Subcutaneous abdominal adipose tissue (tissue), 5 donors: ENCODE data around the gene AATF.

Experiments
- H3K27ac ChIP-seq: one replicate; pipeline ENCODE4 v1.7.0; 2013; ENCODE audit warnings: low read depth, mild to moderate bottlenecking, inconsistent platforms, low read length, moderate library complexity
- H3K27me3 ChIP-seq, 5 donors: one replicate each; pipeline ENCODE4 v1.7.0; 2013; ENCODE audit warnings: low read length in 5 of 5, inconsistent platforms in 1 of 5; ENCODE audit not compliant: control insufficient read depth in 5 of 5, insufficient read depth in 4 of 5
- H3K36me3 ChIP-seq, 5 donors: one replicate each; pipeline ENCODE4 v1.7.0; 2013; ENCODE audit warnings: low read length in 5 of 5; ENCODE audit not compliant: control insufficient read depth in 5 of 5, insufficient read depth in 5 of 5
- H3K4me1 ChIP-seq, 5 donors: one replicate each; pipeline ENCODE4 v1.7.0; 2013; ENCODE audit warnings: low read length in 5 of 5, mild to moderate bottlenecking in 3 of 5, moderate library complexity in 1 of 5; ENCODE audit not compliant: control insufficient read depth in 5 of 5, insufficient read depth in 5 of 5
- H3K4me3 ChIP-seq, 5 donors: one replicate each; pipeline ENCODE4 v1.7.0; 2013; ENCODE audit warnings: low read length in 5 of 5, low read depth in 1 of 5
- H3K9ac ChIP-seq, 5 donors: one replicate each; pipeline ENCODE4 v1.7.0; 2013; ENCODE audit warnings: low read length in 5 of 5, mild to moderate bottlenecking in 4 of 5, moderate library complexity in 3 of 5
- H3K9me3 ChIP-seq, 5 donors: one replicate each; pipeline ENCODE4 v1.7.0; 2013; ENCODE audit warnings: low read length in 5 of 5; ENCODE audit not compliant: control insufficient read depth in 5 of 5
- donor health status: healthy.
- donor health status: healthy.
- donor health status: healthy.
- donor health status: healthy.
- donor health status: healthy.

Gene AATF

GRCh38 chr17:37106049-37106448, 157.3 kb downstream of the AATF start:
- H3K27me3 ChIP-seq: no peaks in the 10 kb centered on the region

More at GRCh38 chr17:37106049-37106448, 157.3 kb downstream of the AATF start:
- Histone ChIP-seq H3K27ac (no peak overlapping the region), H3K4me1 (peaks cover 0 to 5% (median 0%) of the 10 kb centered on the region in 5 donors), H3K4me3 (no peak overlapping the region), H3K9ac (no peak overlapping the region), H3K36me3 (peaks cover 25 to 75% (median 42%) of the 10 kb centered on the region in 5 donors), H3K9me3 (no peaks in the 10 kb centered on the region)
